Liver (tissue), 9 donors: ENCODE results near the gene CENPF. TPM values are rescaled to one million over a fixed set of nuclear protein-coding genes. Genes with fewer than 3 reads are reported as not detected.

Source experiments
- DNase-seq: peaks from one replicate; pipeline ENCODE4 v3.0.0-alpha.2; 2017; ENCODE audit warnings: low spot score
- H3K27ac ChIP-seq, 2 donors: one replicate each; pipeline ENCODE4 v1.7.0; 2013; ENCODE audit warnings: inconsistent platforms in 2 of 2, low read length in 2 of 2, control low read depth in 1 of 2, low read depth in 1 of 2, mild to moderate bottlenecking in 1 of 2
- H3K27me3 ChIP-seq, 4 donors: one replicate each; pipeline versions ENCODE4 v1.6.1 to v1.7.0; 2013; ENCODE audit warnings: low read length in 3 of 4, inconsistent platforms in 1 of 4, mild to moderate bottlenecking in 1 of 4, moderate library complexity in 1 of 4; ENCODE audit not compliant: control insufficient read depth in 4 of 4, insufficient read depth in 4 of 4
- H3K36me3 ChIP-seq, 4 donors: one replicate each; pipeline versions ENCODE4 v1.6.1 to v1.7.0; 2013; ENCODE audit warnings: low read length in 3 of 4, mild to moderate bottlenecking in 3 of 4, low read depth in 1 of 4, moderate library complexity in 1 of 4; ENCODE audit not compliant: control insufficient read depth in 4 of 4, insufficient read depth in 3 of 4
- H3K4me1 ChIP-seq, 4 donors: one replicate each; pipeline versions ENCODE4 v1.6.1 to v1.7.0; 2013; ENCODE audit warnings: low read length in 3 of 4, mild to moderate bottlenecking in 3 of 4, moderate library complexity in 1 of 4; ENCODE audit not compliant: control insufficient read depth in 4 of 4, insufficient read depth in 4 of 4
- H3K4me3 ChIP-seq, 3 donors: one replicate each; pipeline versions ENCODE4 v1.6.1 to v1.7.0; 2013; ENCODE audit warnings: low read length in 3 of 3, control low read depth in 1 of 3, low read depth in 1 of 3, mild to moderate bottlenecking in 1 of 3
- H3K9ac ChIP-seq, 2 donors: one replicate each; pipeline ENCODE4 v1.7.0; 2013; ENCODE audit warnings: low read length in 2 of 2, mild to moderate bottlenecking in 2 of 2, moderate library complexity in 2 of 2, control low read depth in 1 of 2, low read depth in 1 of 2
- H3K9me3 ChIP-seq, 4 donors: one replicate each; pipeline versions ENCODE4 v1.6.1 to v1.7.0; 2013; ENCODE audit warnings: low read length in 3 of 4; ENCODE audit not compliant: control insufficient read depth in 4 of 4
- ATF3 ChIP-seq: IDR thresholded peaks from 2 replicates; pipeline ENCODE4 v1.6.1; 2016; ENCODE audit warnings: antibody characterized with exemption
- CTCF ChIP-seq: fragments of 150-350 bp; IDR thresholded peaks from 2 replicates; pipeline ENCODE4 v1.5.1; 2017; ENCODE audit warnings: improper control_type of control experiment, low read depth, low read length; ENCODE audit not compliant: missing input control
- FOXA1 ChIP-seq: IDR thresholded peaks from 2 replicates; pipeline ENCODE4 v1.6.1; 2016; ENCODE audit warnings: antibody characterized with exemption
- FOXA2 ChIP-seq: IDR thresholded peaks from 2 replicates; pipeline ENCODE4 v1.6.1; 2016; ENCODE audit warnings: antibody characterized with exemption
- GABPA ChIP-seq, 2 donors: IDR thresholded peaks in 1 of 2; conservative IDR thresholded peaks in 1 of 2; 2 replicates each; pipeline ENCODE4 v1.6.1; 2016; ENCODE audit warnings: antibody characterized with exemption in 2 of 2, mild to moderate bottlenecking in 1 of 2, moderate library complexity in 1 of 2
- HNF4A ChIP-seq, 2 donors: conservative IDR thresholded peaks; 2 replicates each; pipeline ENCODE4 v1.6.1; 2016; ENCODE audit warnings: antibody characterized with exemption in 2 of 2, mild to moderate bottlenecking in 2 of 2
- JUND ChIP-seq, 2 donors: IDR thresholded peaks; 2 replicates each; pipeline ENCODE4 v1.6.1; 2016; ENCODE audit warnings: antibody characterized with exemption in 2 of 2
- NR2F2 ChIP-seq: IDR thresholded peaks from 2 replicates; pipeline ENCODE4 v1.6.1; 2016; ENCODE audit warnings: antibody characterized with exemption
- RAD21 ChIP-seq, 2 donors: IDR thresholded peaks; 2 replicates each; pipeline ENCODE4 v1.6.1; 2016; ENCODE audit warnings: antibody characterized with exemption in 2 of 2, mild to moderate bottlenecking in 2 of 2
- REST ChIP-seq: IDR thresholded peaks from 2 replicates; pipeline ENCODE4 v1.6.1; 2016; ENCODE audit warnings: antibody characterized with exemption, mild to moderate bottlenecking
- RXRA ChIP-seq, 2 donors: IDR thresholded peaks; 2 replicates each; pipeline ENCODE4 v1.6.1; 2017 to 2018; ENCODE audit warnings: antibody characterized with exemption in 2 of 2, mild to moderate bottlenecking in 1 of 2
- TAF1 ChIP-seq: conservative IDR thresholded peaks from 2 replicates; pipeline ENCODE4 v1.6.1; 2016; ENCODE audit warnings: antibody characterized with exemption, mild to moderate bottlenecking
- YY1 ChIP-seq: IDR thresholded peaks from 2 replicates; pipeline ENCODE4 v1.6.1; 2016; ENCODE audit warnings: antibody characterized with exemption, mild to moderate bottlenecking
- ZBTB33 ChIP-seq: IDR thresholded peaks from 2 replicates; pipeline ENCODE4 v1.6.1; 2016; ENCODE audit warnings: antibody characterized with exemption
- WGBS: extraction: QIAGEN DNeasy Blood & Tissue Kit; methylation state at CpG from one replicate; pipeline ENCODE4 v1.1.7; 2013; 5-methylcytosine and 5-hydroxymethylcytosine counted together
- polyA plus RNA-seq, 2 donors: library from polyadenylated mRNA; stranded (reverse) in 1 of 2; unstranded in 1 of 2; fragments of 200-250 nt in 1 of 2; fragments of >200 nt in 1 of 2; fragmentation: Nextera tagmentation in 1 of 2; extraction: Ambion mirVana in 1 of 2; gene quantifications; one replicate each; pipeline versions ENCODE4 v1.2.1 to v1.2.3, GENCODE V29; 2013 to 2015
- total RNA-seq, 2 donors: library from RNA; depleted of rRNA; stranded (reverse); fragments of >200 nt; gene quantifications; one replicate each; pipeline ENCODE4 v1.2.3, GENCODE V29; 2014
- TF ChIP-seq, protein P1 (sequence below): IDR thresholded peaks from 2 replicates; pipeline ENCODE4 v1.6.1; 2016; ENCODE audit warnings: antibody characterized with exemption
- donor health status: healthy.
- donor health status: healthy.
- donor health status: healthy.
- donor health status: healthy.
- donor health status: healthy.

CENPF gene
- total and polyA plus RNA-seq, 4 donors: 0.08 to 47.3 (median 1.5) TPM

GRCh38 chr1:214677945-214678344, 75.0 kb downstream of the CENPF start (continued):
- TF ChIP-seq ZBTB33: no peak
- no peak for TF ChIP-seq FOXA1

GRCh38 chr1:214678386-214678785, 75.4 kb downstream of the CENPF start:
- Histone ChIP-seq H3K27ac (no peak overlapping the region), H3K9me3 (no peaks in the 10 kb centered on the region), H3K36me3 (no peaks in the 10 kb centered on the region), H3K4me1 (no peaks in the 10 kb centered on the region), H3K4me3 (no peak overlapping the region), H3K27me3 (no peaks in the 10 kb centered on the region), H3K9ac (no peak overlapping the region)
- TF ChIP-seq HNF4A (conservative IDR thresholded peaks at IDR 0.05) (no peak), GABPA (IDR thresholded peaks at IDR 0.05 in 1 of 2, conservative IDR thresholded peaks at IDR 0.05 in 1 of 2) (no peak), NR2F2 (no peak), RXRA (IDR thresholded peaks at IDR 0.05) (no peak), YY1 (no peak), JUND (IDR thresholded peaks at IDR 0.05) (no peak), TAF1 (no peak), FOXA2 (no peak)
- TF ChIP-seq, protein P1, sequence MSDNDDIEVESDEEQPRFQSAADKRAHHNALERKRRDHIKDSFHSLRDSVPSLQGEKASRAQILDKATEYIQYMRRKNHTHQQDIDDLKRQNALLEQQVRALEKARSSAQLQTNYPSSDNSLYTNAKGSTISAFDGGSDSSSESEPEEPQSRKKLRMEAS: no peak
- no peak for DNase-seq
- WGBS: 62% methylated on average over 2 of the region's 2 CpGs

GRCh38 chr1:214683621-214684020, 80.6 kb downstream of the CENPF start:
- no peak for TF ChIP-seq FOXA2
- TF ChIP-seq REST: no peak
- TF ChIP-seq NR2F2: no peak
- TF ChIP-seq JUND (IDR thresholded peaks at IDR 0.05): no peak
- TF ChIP-seq ATF3: no peak
- no peak for TF ChIP-seq CTCF
- no peak for TF ChIP-seq YY1
- TF ChIP-seq RAD21 (IDR thresholded peaks at IDR 0.05): no peak
- DNase-seq: no peak

More at GRCh38 chr1:214683621-214684020, 80.6 kb downstream of the CENPF start:
- WGBS: 64% methylated on average over 3 of the region's 3 CpGs
- no peaks in the 10 kb centered on the region for H3K4me1 ChIP-seq
- no peaks in the 10 kb centered on the region for H3K36me3 ChIP-seq
- no peaks in the 10 kb centered on the region for H3K9me3 ChIP-seq
- H3K4me3 ChIP-seq: no peak overlapping the region
- no peaks in the 10 kb centered on the region for H3K27me3 ChIP-seq
- H3K27ac ChIP-seq: no peak overlapping the region
- H3K9ac ChIP-seq: no peak overlapping the region
